DOHH2 (cell line): ENCODE measurements around the gene RIN3.

Experiments used
- H3F3A ChIP-seq: fragments of 200-600 bp; sonication (generic), shearing (Covaris generic); 2 replicates; pipeline ENCODE4 v1.6.0; 2016; ENCODE audit warnings: antibody characterized with exemption, mild to moderate bottlenecking; ENCODE audit not compliant: control insufficient read depth, insufficient read depth
- H3K27ac ChIP-seq: fragments of 200-600 bp; sonication (generic); 2 replicates; pipeline ENCODE4 v1.5.1; 2014; ENCODE audit warnings: low read depth, mild to moderate bottlenecking, low read length, moderate library complexity
- H3K27me3 ChIP-seq: fragments of 200-600 bp; sonication (generic); 2 replicates; pipeline ENCODE4 v1.6.1; 2014; ENCODE audit warnings: mild to moderate bottlenecking, low read length, mixed read lengths; ENCODE audit not compliant: control insufficient read depth
- H3K36me3 ChIP-seq: fragments of 200-600 bp; sonication (generic); 2 replicates; pipeline ENCODE4 v1.6.1; 2014; ENCODE audit warnings: mild to moderate bottlenecking, low read length, moderate library complexity, mixed read lengths; ENCODE audit not compliant: control insufficient read depth
- H3K4me1 ChIP-seq: fragments of 200-600 bp; sonication (generic); 2 replicates; pipeline ENCODE4 v1.6.1; 2014; ENCODE audit warnings: mild to moderate bottlenecking, low read length, mixed read lengths; ENCODE audit not compliant: control insufficient read depth
- H3K4me2 ChIP-seq: fragments of 200-600 bp; sonication (generic); 2 replicates; pipeline ENCODE4 v1.6.0; 2014; ENCODE audit warnings: mild to moderate bottlenecking, low read length, moderate library complexity
- H3K4me3 ChIP-seq: fragments of 200-600 bp; sonication (generic); 2 replicates; pipeline ENCODE4 v1.5.1; 2014; ENCODE audit warnings: mild to moderate bottlenecking, low read length, mixed read lengths
- H3K79me2 ChIP-seq: fragments of 200-600 bp; sonication (generic); 2 replicates; pipeline ENCODE4 v1.6.1; 2014; ENCODE audit warnings: mild to moderate bottlenecking, low read length, mixed read lengths; ENCODE audit not compliant: control insufficient read depth
- H3K9me2 ChIP-seq: fragments of 200-600 bp; sonication (generic); replicated peaks from 2 replicates; pipeline ENCODE4 v1.6.1; 2014; ENCODE audit warnings: mild to moderate bottlenecking, low read length, mixed read lengths; ENCODE audit not compliant: control insufficient read depth
- H3K9me3 ChIP-seq: fragments of 200-600 bp; sonication (generic); 2 replicates; pipeline ENCODE4 v1.6.1; 2014; ENCODE audit warnings: antibody characterized with exemption, low read length, mixed read lengths; ENCODE audit not compliant: control insufficient read depth, insufficient read depth
- H4K20me1 ChIP-seq: fragments of 200-600 bp; sonication (generic); 2 replicates; pipeline ENCODE4 v1.6.0; 2014; ENCODE audit warnings: low read depth, mild to moderate bottlenecking, antibody characterized with exemption, low read length, moderate library complexity; ENCODE audit not compliant: control insufficient read depth, insufficient read depth
- CTCF ChIP-seq: fragments of 200-600 bp; sonication (generic); IDR thresholded peaks from one replicate; pipeline ENCODE4 v1.5.1; 2014; ENCODE audit warnings: antibody characterized with exemption, mild to moderate bottlenecking, low read depth, low read length; ENCODE audit not compliant: poor library complexity, severe bottlenecking
- EZH2phosphoT487 ChIP-seq: fragments of 200-600 bp; sonication (generic); IDR thresholded peaks from 2 replicates; pipeline ENCODE4 v1.6.1; 2017; ENCODE audit warnings: borderline replicate concordance, mild to moderate bottlenecking, antibody characterized with exemption, low read length, moderate library complexity, mixed read lengths

The RIN3 gene

DNA sequence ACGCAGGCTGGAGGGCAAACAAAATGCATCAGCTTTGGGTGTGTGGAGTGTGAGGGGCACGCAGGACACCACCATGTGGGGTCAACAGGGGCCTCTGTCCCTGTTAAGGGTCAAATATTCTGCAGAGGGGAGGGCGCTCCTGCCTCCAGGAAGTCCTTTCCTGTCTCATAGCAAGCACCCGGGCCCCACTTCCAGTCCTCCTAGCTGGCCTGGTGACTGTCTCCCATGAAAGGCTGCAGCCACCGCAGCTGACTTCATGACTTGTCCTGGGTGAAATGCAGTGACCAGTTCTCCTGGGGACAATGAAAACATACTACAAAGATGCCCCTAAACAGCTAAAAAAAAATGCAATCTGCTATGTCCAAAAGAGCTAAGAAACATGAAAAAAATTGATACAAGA is 181.2 kb downstream of the RIN3 start:
- no peaks in the 10 kb centered on the region for H3F3A ChIP-seq
- H3K79me2 ChIP-seq: no peaks in the 10 kb centered on the region
- H3K9me3 ChIP-seq: no peaks in the 10 kb centered on the region
- H3K27ac ChIP-seq: no peak overlapping the region
- no peaks in the 10 kb centered on the region for H3K9me2 ChIP-seq
- TF ChIP-seq EZH2phosphoT487: no peak
- TF ChIP-seq CTCF: no peak
- H3K4me2 ChIP-seq: no peak overlapping the region
- no peak overlapping the region for H3K4me3 ChIP-seq
- no peaks in the 10 kb centered on the region for H3K36me3 ChIP-seq
- H4K20me1 ChIP-seq: no peaks in the 10 kb centered on the region
- H3K27me3 ChIP-seq: peaks cover 10% of the 10 kb centered on the region
- H3K4me1 ChIP-seq: peaks cover 17% of the 10 kb centered on the region

DNA sequence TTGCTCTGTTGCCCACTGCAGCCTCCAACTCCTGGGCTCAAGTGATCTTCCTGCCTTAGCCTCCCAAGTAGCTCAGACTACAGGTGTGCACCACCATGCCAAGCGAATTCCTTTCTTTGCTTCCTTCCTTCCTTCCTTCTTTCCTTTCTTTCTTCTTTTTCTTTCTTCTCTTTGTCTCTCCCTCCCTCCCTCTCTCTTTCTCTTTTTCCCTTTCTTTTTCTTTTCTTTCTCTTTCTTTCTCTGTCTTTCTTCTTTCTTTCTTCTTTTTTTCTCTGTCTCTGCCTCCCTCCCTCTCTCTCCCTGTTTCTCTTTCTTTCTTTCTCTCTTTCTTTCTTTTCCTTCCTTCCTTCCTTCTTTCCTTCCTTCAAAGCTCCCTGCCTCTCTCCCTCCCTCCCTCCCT is 182.0 kb downstream of the RIN3 start:
- H3K27ac ChIP-seq: no peak overlapping the region
- H3F3A ChIP-seq: no peaks in the 10 kb centered on the region
- H4K20me1 ChIP-seq: no peaks in the 10 kb centered on the region
- H3K79me2 ChIP-seq: no peaks in the 10 kb centered on the region
- H3K4me3 ChIP-seq: no peak overlapping the region
- no peak overlapping the region for H3K4me2 ChIP-seq
- no peaks in the 10 kb centered on the region for H3K36me3 ChIP-seq
- H3K9me3 ChIP-seq: no peaks in the 10 kb centered on the region
- H3K27me3 ChIP-seq: peaks cover 10% of the 10 kb centered on the region
- H3K4me1 ChIP-seq: peaks cover 17% of the 10 kb centered on the region
- TF ChIP-seq CTCF: no peak
- no peak for TF ChIP-seq EZH2phosphoT487
- no peaks in the 10 kb centered on the region for H3K9me2 ChIP-seq

DNA sequence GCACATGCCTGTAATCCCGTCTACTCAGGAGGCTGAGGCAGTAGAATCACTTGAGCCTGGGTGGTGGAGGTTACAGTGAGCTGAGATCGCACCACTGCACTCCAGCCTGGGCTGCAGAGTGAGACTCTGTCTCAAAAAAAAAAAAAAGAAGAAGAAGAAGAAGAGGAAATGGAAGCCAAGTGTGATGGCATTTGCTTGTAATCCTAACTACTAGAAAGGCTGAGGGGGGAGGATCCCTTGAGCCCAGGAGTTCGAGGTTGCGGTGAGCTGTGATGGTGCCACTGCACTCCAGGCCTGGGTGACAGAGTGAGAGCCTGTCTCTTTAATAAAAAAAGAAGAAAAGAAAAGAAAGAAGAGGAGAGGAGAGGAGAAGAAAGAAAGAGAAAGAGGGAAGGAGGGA is 182.8 kb downstream of the RIN3 start:
- peaks cover 10% of the 10 kb centered on the region for H3K27me3 ChIP-seq
- H4K20me1 ChIP-seq: no peaks in the 10 kb centered on the region
- no peak overlapping the region for H3K4me2 ChIP-seq
- no peaks in the 10 kb centered on the region for H3F3A ChIP-seq
- no peaks in the 10 kb centered on the region for H3K9me2 ChIP-seq
- H3K36me3 ChIP-seq: no peaks in the 10 kb centered on the region
- peaks cover 17% of the 10 kb centered on the region for H3K4me1 ChIP-seq
- no peaks in the 10 kb centered on the region for H3K79me2 ChIP-seq
- no peak overlapping the region for H3K4me3 ChIP-seq
- no peak overlapping the region for H3K27ac ChIP-seq
- TF ChIP-seq EZH2phosphoT487: no peak
- no peak for TF ChIP-seq CTCF
- H3K9me3 ChIP-seq: no peaks in the 10 kb centered on the region

DNA sequence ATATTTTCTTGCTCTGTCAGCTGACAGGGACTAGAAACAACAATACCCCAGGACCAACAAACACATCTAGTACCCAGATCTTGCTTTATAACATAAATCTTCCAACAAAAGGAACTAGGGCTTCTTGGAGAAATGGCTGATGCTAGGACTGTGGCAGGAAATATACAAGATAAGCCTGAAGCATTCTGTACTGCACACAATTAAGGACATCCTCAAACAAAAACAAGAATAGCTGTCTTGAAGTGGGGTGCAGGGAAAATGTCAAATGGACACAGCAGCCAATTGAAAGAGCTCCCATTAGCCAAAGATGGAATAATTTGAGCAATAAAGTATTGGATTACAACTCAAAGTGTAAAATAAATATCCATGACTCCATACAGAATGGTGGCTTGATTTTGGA is 184.8 kb downstream of the RIN3 start:
- no peak overlapping the region for H3K4me3 ChIP-seq
- no peak for TF ChIP-seq CTCF
- no peak for TF ChIP-seq EZH2phosphoT487
- H3K9me3 ChIP-seq: no peaks in the 10 kb centered on the region
- H3K4me2 ChIP-seq: peak overlapping the region; percentile 21; the same call in 1 of the 2 replicates
- H3K36me3 ChIP-seq: no peaks in the 10 kb centered on the region
- no peaks in the 10 kb centered on the region for H4K20me1 ChIP-seq
- H3F3A ChIP-seq: no peaks in the 10 kb centered on the region
- H3K79me2 ChIP-seq: no peaks in the 10 kb centered on the region
- peaks cover 29% of the 10 kb centered on the region for H3K4me1 ChIP-seq
- H3K27ac ChIP-seq: no peak overlapping the region
- peaks cover 10% of the 10 kb centered on the region for H3K27me3 ChIP-seq
- no peaks in the 10 kb centered on the region for H3K9me2 ChIP-seq
